Uterus (tissue), 4 donors: ENCODE measurements around the gene FGD6. TPM values are rescaled to one million over a fixed set of nuclear protein-coding genes. Genes with fewer than 3 reads are reported as not detected.

Source experiments
- DNase-seq, 2 donors: peaks; one replicate each; pipeline ENCODE4 v3.0.0-alpha.2; 2019 to 2020
- H3K27ac ChIP-seq, 2 donors: fragments of 200-600 bp; sonication (generic); 1 replicate in 1 of 2; 2 replicates in 1 of 2; pipeline ENCODE4 v1.5.1; 2016 to 2018
- H3K27me3 ChIP-seq, 2 donors: fragments of 200-600 bp; sonication (generic); one replicate each; pipeline ENCODE4 v1.5.1; 2018 to 2019; ENCODE audit warnings: control low read depth in 1 of 2
- H3K36me3 ChIP-seq, 2 donors: fragments of 200-600 bp; sonication (generic); one replicate each; pipeline ENCODE4 v1.5.1; 2019; ENCODE audit warnings: control low read depth in 1 of 2
- H3K4me1 ChIP-seq, 2 donors: fragments of 200-600 bp; sonication (generic); one replicate each; pipeline ENCODE4 v1.5.1; 2018 to 2019; ENCODE audit warnings: control low read depth in 1 of 2
- H3K4me3 ChIP-seq, 2 donors: fragments of 200-600 bp; sonication (generic); 1 replicate in 1 of 2; 2 replicates in 1 of 2; pipeline ENCODE4 v1.5.1; 2018 to 2019; ENCODE audit warnings: mild to moderate bottlenecking in 1 of 2
- H3K9me3 ChIP-seq, 2 donors: fragments of 200-600 bp; sonication (generic); one replicate each; pipeline ENCODE4 v1.5.1; 2019; ENCODE audit warnings: control low read depth in 1 of 2
- POLR2A ChIP-seq, 2 donors: fragments of 450-650 bp; IDR thresholded peaks; one replicate each; pipeline ENCODE4 v1.6.1; 2016; ENCODE audit warnings: antibody characterized with exemption in 2 of 2, mild to moderate bottlenecking in 1 of 2, moderate library complexity in 1 of 2
- intact Hi-C: fragments of 100-400 bp; cut with DNase I; formaldehyde crosslinking; loops from one replicate; pipeline ENCODE4 v1.15.1; 2023; ENCODE audit warnings: low total_unique reads
- total RNA-seq, 4 donors: library from RNA; depleted of rRNA in 3 of 4; stranded (reverse); fragments of >200 nt in 3 of 4; gene quantifications; one replicate each; pipeline versions ENCODE4 v1.1.0 to v1.2.4, GENCODE V29; 2014 to 2023
- TF ChIP-seq, protein P1 (sequence below), 4 experiments: fragments of 200-600 bp in 2 of 4; fragments of 450-650 bp in 2 of 4; sonication (generic) in 2 of 4; IDR thresholded peaks; one replicate each; pipeline ENCODE4 v1.5.1; 2016 to 2019; ENCODE audit warnings: antibody characterized with exemption in 4 of 4, mild to moderate bottlenecking in 2 of 4, moderate library complexity in 1 of 4
- donor health status: DM: yes; HTN: yes; CAD: no.

Gene FGD6
- total RNA-seq, 4 donors from 2014 or later, result 7.6 to 25.3 (median 15.1) TPM

DNA sequence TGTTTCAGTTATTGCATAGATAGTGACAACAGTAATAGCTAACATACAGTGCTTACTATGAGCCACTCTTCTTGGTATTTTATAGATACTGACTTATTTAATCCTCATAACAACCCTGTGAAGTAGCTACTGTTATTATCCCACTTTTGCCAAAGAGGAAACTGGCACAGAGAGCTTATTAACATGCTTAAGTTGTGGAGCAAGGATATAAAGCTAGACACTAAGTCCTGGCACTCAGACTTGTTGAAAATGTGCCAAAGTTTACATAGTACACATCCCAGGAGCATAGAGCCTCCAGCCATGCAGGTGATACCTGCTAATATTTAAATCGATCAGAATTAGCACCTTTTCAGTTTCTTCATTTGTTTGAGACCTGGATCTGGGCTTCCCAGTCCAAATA, 42.1 kb upstream of the FGD6 start:
- no peaks in the 10 kb centered on the region for H3K36me3 ChIP-seq
- H3K27me3 ChIP-seq, result no peaks in the 10 kb centered on the region
- TF ChIP-seq POLR2A (IDR thresholded peaks at IDR 0.05), result no peak
- TF ChIP-seq, protein P1, sequence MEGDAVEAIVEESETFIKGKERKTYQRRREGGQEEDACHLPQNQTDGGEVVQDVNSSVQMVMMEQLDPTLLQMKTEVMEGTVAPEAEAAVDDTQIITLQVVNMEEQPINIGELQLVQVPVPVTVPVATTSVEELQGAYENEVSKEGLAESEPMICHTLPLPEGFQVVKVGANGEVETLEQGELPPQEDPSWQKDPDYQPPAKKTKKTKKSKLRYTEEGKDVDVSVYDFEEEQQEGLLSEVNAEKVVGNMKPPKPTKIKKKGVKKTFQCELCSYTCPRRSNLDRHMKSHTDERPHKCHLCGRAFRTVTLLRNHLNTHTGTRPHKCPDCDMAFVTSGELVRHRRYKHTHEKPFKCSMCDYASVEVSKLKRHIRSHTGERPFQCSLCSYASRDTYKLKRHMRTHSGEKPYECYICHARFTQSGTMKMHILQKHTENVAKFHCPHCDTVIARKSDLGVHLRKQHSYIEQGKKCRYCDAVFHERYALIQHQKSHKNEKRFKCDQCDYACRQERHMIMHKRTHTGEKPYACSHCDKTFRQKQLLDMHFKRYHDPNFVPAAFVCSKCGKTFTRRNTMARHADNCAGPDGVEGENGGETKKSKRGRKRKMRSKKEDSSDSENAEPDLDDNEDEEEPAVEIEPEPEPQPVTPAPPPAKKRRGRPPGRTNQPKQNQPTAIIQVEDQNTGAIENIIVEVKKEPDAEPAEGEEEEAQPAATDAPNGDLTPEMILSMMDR (IDR thresholded peaks at IDR 0.05), result no peak
- H3K4me1 ChIP-seq, result no peaks in the 10 kb centered on the region
- no peak for DNase-seq
- H3K27ac ChIP-seq, result no peak overlapping the region
- intact Hi-C loops, result no loop called here
- no peaks in the 10 kb centered on the region for H3K9me3 ChIP-seq
- no peak overlapping the region for H3K4me3 ChIP-seq

DNA sequence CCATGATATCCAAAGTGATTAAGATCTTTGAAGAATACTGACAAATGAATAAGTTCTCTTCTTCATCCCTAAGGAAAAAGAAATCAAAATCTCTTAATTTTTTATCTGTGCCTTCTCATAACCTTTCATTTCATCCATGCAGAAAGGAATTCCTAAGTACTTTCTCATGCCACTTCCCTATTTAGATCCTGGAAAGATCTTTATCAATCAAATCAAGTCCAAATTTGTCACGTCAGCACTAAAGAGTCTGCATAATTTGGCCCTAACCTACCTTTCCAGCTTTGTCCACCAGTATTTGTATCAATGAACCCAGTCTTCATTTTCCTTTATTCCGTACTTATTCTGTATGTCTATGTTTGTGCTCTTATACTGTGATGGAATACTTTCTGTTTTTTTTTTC, 41.5 kb upstream of the FGD6 start:
- no peaks in the 10 kb centered on the region for H3K9me3 ChIP-seq
- DNase-seq, result no peak
- no peaks in the 10 kb centered on the region for H3K36me3 ChIP-seq
- H3K4me3 ChIP-seq, result no peak overlapping the region
- TF ChIP-seq POLR2A (IDR thresholded peaks at IDR 0.05), result no peak
- TF ChIP-seq, protein P1 (IDR thresholded peaks at IDR 0.05), result no peak
- intact Hi-C loops, result no loop called here
- H3K27ac ChIP-seq, result no peak overlapping the region
- H3K4me1 ChIP-seq, result no peaks in the 10 kb centered on the region
- no peaks in the 10 kb centered on the region for H3K27me3 ChIP-seq

DNA sequence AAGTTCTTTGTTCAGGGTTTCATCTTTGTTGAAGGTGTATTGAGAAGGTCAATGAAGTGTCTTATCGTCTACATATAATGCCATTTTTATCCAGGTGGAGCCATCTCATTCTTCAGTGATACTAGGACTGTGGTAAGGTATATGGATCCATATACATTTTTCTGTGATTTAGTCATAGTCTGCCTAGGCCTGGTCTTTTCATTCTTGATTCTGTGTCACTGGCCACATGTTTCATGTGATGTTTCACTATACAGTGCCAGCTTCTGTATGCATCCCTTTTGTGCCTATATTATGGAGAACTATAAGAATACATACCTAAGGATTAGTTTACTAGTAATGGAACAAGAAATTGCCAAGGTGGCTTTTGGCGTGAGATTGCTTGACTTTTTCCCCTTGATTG, 40.9 kb upstream of the FGD6 start:
- Histone ChIP-seq H3K36me3 (no peaks in the 10 kb centered on the region), H3K27ac (no peak overlapping the region), H3K4me1 (no peaks in the 10 kb centered on the region), H3K9me3 (no peaks in the 10 kb centered on the region), H3K27me3 (no peaks in the 10 kb centered on the region), H3K4me3 (no peak overlapping the region)
- intact Hi-C loops, result no loop called here
- no peak for DNase-seq
- TF ChIP-seq, protein P1 (IDR thresholded peaks at IDR 0.05), result no peak
- no peak for TF ChIP-seq POLR2A (IDR thresholded peaks at IDR 0.05)

DNA sequence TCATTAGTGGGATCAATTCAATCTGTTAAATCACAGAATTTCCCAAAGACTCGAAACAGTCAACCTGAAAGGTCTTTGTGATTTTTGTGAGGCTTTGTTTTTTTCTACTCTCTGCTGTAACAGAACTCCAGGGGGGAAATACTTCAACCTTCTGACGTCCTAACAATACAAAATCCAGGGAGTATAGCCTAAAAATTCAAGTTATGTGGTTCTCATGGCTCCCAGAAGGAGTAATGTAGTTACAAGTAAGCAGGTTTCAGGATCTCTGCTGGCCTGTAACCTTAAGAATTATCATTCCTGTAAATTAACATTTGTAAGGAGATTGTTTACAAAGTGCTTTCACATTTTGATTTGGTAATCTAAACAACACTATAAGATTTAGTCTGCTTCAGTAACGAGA, 40.3 kb upstream of the FGD6 start:
- H3K4me3 ChIP-seq, result no peak overlapping the region
- H3K4me1 ChIP-seq, result no peaks in the 10 kb centered on the region
- H3K9me3 ChIP-seq, result no peaks in the 10 kb centered on the region
- no peak for DNase-seq
- H3K36me3 ChIP-seq, result no peaks in the 10 kb centered on the region
- TF ChIP-seq, protein P1 (IDR thresholded peaks at IDR 0.05), result no peak
- TF ChIP-seq POLR2A (IDR thresholded peaks at IDR 0.05), result no peak
- intact Hi-C loops, result no loop called here
- no peak overlapping the region for H3K27ac ChIP-seq
- H3K27me3 ChIP-seq, result no peaks in the 10 kb centered on the region

DNA sequence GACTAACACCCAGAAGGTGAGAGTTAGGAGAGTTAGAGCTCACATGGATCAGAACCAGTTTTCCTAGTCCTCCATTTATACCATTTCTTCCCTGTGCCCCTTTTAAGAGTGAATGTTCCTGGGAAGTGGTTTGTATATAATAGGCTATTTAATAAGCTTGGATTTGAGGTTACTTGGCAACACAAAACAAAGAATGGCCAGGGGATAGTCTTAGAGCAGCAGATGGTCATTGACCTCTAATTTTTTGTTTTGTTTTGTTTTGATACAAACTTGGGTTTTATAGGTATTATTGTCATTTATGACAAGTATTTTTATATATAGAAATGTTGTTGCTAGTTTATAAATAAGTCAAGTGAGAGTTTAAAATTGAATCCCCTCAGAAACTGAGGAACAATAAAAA, 36.1 kb upstream of the FGD6 start:
- intact Hi-C loops, result no loop called here
- DNase-seq, result no peak
- H3K4me1 ChIP-seq, result no peaks in the 10 kb centered on the region
- H3K4me3 ChIP-seq, result no peak overlapping the region
- no peak overlapping the region for H3K27ac ChIP-seq
- no peaks in the 10 kb centered on the region for H3K27me3 ChIP-seq
- no peaks in the 10 kb centered on the region for H3K36me3 ChIP-seq
- H3K9me3 ChIP-seq, result no peaks in the 10 kb centered on the region
- TF ChIP-seq POLR2A (IDR thresholded peaks at IDR 0.05), result no peak
- TF ChIP-seq, protein P1 (IDR thresholded peaks at IDR 0.05), result no peak
